Parathyroid adenoma (tissue), 2 donors: Measurements from ENCODE around the gene FBXO48.

Experiments used
- H2AFZ ChIP-seq: fragments of 300-600 bp; sonication (generic); one replicate; pipeline ENCODE4 v1.7.0; 2017; ENCODE audit warnings: antibody characterized with exemption, mild to moderate bottlenecking
- H3K27ac ChIP-seq: fragments of 300-600 bp; sonication (generic); one replicate; pipeline ENCODE4 v1.7.0; 2017
- H3K27me3 ChIP-seq: fragments of 300-600 bp; sonication (generic); one replicate; pipeline ENCODE4 v1.7.0; 2017; ENCODE audit warnings: low read length; ENCODE audit not compliant: control insufficient read depth, insufficient read depth
- H3K36me3 ChIP-seq: fragments of 300-600 bp; sonication (generic); one replicate; pipeline ENCODE4 v1.7.0; 2017; ENCODE audit warnings: low read length; ENCODE audit not compliant: control insufficient read depth, insufficient read depth
- H3K4me1 ChIP-seq: fragments of 300-600 bp; sonication (generic); one replicate; pipeline ENCODE4 v1.7.0; 2017; ENCODE audit warnings: control low read depth
- H3K4me2 ChIP-seq: fragments of 300-600 bp; sonication (generic); one replicate; pipeline ENCODE4 v1.7.0; 2017; ENCODE audit warnings: low read length
- H3K4me3 ChIP-seq: fragments of 300-600 bp; sonication (generic); one replicate; pipeline ENCODE4 v1.7.0; 2017; ENCODE audit warnings: low read depth, low read length
- H3K79me2 ChIP-seq: fragments of 300-600 bp; sonication (generic); one replicate; pipeline ENCODE4 v1.7.0; 2017; ENCODE audit warnings: control low read depth
- H3K9ac ChIP-seq: fragments of 300-600 bp; sonication (generic); one replicate; pipeline ENCODE4 v1.7.0; 2017; ENCODE audit warnings: mild to moderate bottlenecking
- H3K9me3 ChIP-seq: fragments of 300-600 bp; sonication (generic); one replicate; pipeline ENCODE4 v1.7.0; 2017; ENCODE audit warnings: low read length; ENCODE audit not compliant: control insufficient read depth
- CTCF ChIP-seq: fragments of 300-600 bp; sonication (generic); IDR thresholded peaks from one replicate; pipeline ENCODE4 v1.7.0; 2017; ENCODE audit warnings: antibody characterized with exemption, mild to moderate bottlenecking
- donor health status: primary hyperparathyroidism.

The FBXO48 gene

GRCh38 chr2:68423966-68424650 is 43.0 kb downstream of the FBXO48 start:
- H3K4me2 ChIP-seq, result no peak overlapping the region

DNA sequence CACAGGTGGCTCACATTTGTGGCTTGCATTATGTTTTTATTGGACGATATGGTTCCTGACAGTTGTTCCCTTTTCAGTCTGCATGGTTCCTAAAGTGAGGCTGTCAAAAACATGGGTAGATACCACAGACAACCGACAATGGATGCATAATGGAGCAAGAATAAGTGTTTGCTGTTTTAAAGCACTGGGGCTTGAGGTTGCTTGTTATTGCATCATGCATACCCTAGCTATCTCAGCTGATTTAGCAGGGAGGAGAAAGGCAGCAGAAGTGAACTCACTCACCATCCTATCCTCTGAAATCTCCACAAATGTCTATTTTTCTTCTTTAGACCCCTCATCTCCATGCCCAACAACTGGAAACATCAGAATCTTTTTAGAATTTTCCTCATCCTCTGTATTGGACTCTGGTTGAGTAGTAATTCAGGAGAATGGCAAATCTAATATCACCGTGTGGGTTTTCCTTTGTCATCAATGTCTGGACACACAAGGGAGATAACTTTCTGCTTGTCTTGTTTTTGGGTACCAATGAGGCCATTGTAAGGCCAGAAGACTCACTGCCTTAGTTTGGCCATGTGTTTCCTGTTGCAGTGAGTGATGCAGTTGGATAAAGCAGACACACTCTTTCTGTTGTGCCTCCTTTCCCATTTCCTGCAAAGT is 46.7 kb downstream of the FBXO48 start:
- Histone ChIP-seq H3K36me3 (no peaks in the 10 kb centered on the region), H3K4me1 (no peaks in the 10 kb centered on the region), H2AFZ (no peak overlapping the region), H3K4me3 (no peak overlapping the region), H3K9ac (no peak overlapping the region), H3K27ac (no peak overlapping the region), H3K9me3 (no peaks in the 10 kb centered on the region), H3K4me2 (no peak overlapping the region), H3K79me2 (no peaks in the 10 kb centered on the region), H3K27me3 (no peaks in the 10 kb centered on the region)
- TF ChIP-seq CTCF, result no peak

More at GRCh38 chr2:68423966-68424650, 43.0 kb downstream of the FBXO48 start:
- H3K27ac ChIP-seq, result no peak overlapping the region
- no peaks in the 10 kb centered on the region for H3K36me3 ChIP-seq
- no peaks in the 10 kb centered on the region for H3K27me3 ChIP-seq
- H3K4me1 ChIP-seq, result no peaks in the 10 kb centered on the region
- H3K9me3 ChIP-seq, result no peaks in the 10 kb centered on the region
- no peaks in the 10 kb centered on the region for H3K79me2 ChIP-seq
- no peak overlapping the region for H2AFZ ChIP-seq
- H3K4me3 ChIP-seq, result no peak overlapping the region
- TF ChIP-seq CTCF, result no peak
- H3K9ac ChIP-seq, result no peak overlapping the region

DNA sequence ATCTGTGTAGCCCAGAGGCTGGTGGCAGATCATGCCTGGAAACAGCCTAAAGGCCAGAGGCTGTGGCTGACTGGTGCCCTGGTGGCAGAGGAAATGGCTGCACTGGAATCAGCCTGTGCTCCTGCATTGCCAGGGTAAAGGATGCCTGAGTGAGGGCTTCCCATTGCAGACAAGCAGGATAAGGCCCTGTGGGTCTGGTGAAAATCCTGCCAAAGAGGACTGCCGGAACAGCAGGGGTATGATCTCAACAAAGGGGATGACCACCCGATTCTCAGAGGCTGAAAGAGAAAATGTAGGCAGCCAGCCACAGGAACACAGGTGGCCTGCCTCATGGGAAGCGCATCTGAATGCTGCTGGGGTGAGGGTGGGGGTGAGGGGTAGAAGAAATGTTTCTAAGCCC is 48.2 kb downstream of the FBXO48 start:
- H3K9me3 ChIP-seq, result no peaks in the 10 kb centered on the region
- no peak overlapping the region for H3K27ac ChIP-seq
- TF ChIP-seq CTCF, result no peak
- no peak overlapping the region for H3K4me2 ChIP-seq
- H3K36me3 ChIP-seq, result no peaks in the 10 kb centered on the region
- no peak overlapping the region for H3K9ac ChIP-seq
- no peaks in the 10 kb centered on the region for H3K79me2 ChIP-seq
- no peak overlapping the region for H2AFZ ChIP-seq
- H3K27me3 ChIP-seq, result no peaks in the 10 kb centered on the region
- no peaks in the 10 kb centered on the region for H3K4me1 ChIP-seq
- H3K4me3 ChIP-seq, result no peak overlapping the region

- no peaks in the 10 kb centered on the region for H3K9me3 ChIP-seq
- H3K4me1 ChIP-seq, result no peaks in the 10 kb centered on the region
- H3K9ac ChIP-seq, result no peak overlapping the region
- no peaks in the 10 kb centered on the region for H3K27me3 ChIP-seq
- H3K27ac ChIP-seq, result no peak overlapping the region
- H3K4me2 ChIP-seq, result no peak overlapping the region
- no peak overlapping the region for H3K4me3 ChIP-seq
- H3K36me3 ChIP-seq, result no peaks in the 10 kb centered on the region
- no peak overlapping the region for H2AFZ ChIP-seq
- no peak for TF ChIP-seq CTCF
- no peaks in the 10 kb centered on the region for H3K79me2 ChIP-seq
Measured at GRCh38 chr2:68418419-68418818, 48.7 kb downstream of the FBXO48 start.

DNA sequence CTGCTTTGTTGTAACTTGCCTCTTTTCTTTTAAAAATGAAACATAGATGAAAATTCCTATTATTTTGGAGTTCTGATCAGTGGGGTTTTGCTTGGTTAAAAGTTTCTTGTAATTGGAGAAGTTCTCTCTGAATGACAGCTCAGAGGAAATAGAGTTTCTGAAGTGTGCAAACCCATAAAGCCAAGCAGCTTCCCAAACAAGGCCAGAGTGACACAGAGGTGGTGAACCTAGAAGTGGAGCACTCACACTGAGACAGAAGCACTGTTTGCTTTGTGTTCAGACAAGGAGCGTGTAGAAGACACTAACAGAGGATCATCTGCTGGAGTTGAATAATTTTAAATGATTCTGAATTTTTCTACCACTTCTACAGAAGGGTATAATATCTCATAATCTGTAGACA is 49.2 kb downstream of the FBXO48 start:
- no peak overlapping the region for H3K4me2 ChIP-seq
- no peak overlapping the region for H3K9ac ChIP-seq
- H3K4me3 ChIP-seq, result no peak overlapping the region
- H3K79me2 ChIP-seq, result no peaks in the 10 kb centered on the region
- TF ChIP-seq CTCF, result no peak
- H3K9me3 ChIP-seq, result no peaks in the 10 kb centered on the region
- no peaks in the 10 kb centered on the region for H3K4me1 ChIP-seq
- no peaks in the 10 kb centered on the region for H3K36me3 ChIP-seq
- no peak overlapping the region for H2AFZ ChIP-seq
- no peaks in the 10 kb centered on the region for H3K27me3 ChIP-seq
- H3K27ac ChIP-seq, result no peak overlapping the region
